ENCODE results near the gene TMEM109. TPM values are rescaled to one million over a fixed set of nuclear protein-coding genes. Genes with fewer than 3 reads are reported as not detected.

TMEM109 gene
- total and polyA plus RNA-seq, 4 experiments from 2014 or later: 66.9 to 333 (median 131) TPM

GRCh38 chr11:60950933-60951605 lies 37.1 kb downstream of the TMEM109 start:
- intact Hi-C loops (cut with micrococcal nuclease): no loop called here
- no peaks in the 10 kb centered on the region for H3K36me3 Mint-ChIP-seq
- H3K27me3 Mint-ChIP-seq: peaks cover 5 to 13% of the 10 kb centered on the region in 2 donors
- DNase-seq: peak in 4 of 5 donors; percentile 18 to 40 (median 31)
- H3K27ac Mint-ChIP-seq: no peak overlapping the region
- POLR2A ChIA-PET (ENCODE audit: partially characterized antibody): interaction anchor here (0.6 kb wide), 2 partner anchors 183 to 383 kb away, joined by 3 to 4 read pairs; no protein-coding TSS in a partner anchor
- Histone ChIP-seq H3K27me3 (ENCODE audit: insufficient read depth, low read length) (peaks cover 9% of the 10 kb centered on the region), H3K27ac (ENCODE audit: low read depth, low read length) (no peak overlapping the region), H3K4me1 (ENCODE audit: insufficient read depth, low read length) (peaks cover 9% of the 10 kb centered on the region), H3K9me3 (ENCODE audit: control insufficient read depth in 1 of 2, low read length in 2 of 2) (no peaks in the 10 kb centered on the region), H3K36me3 (ENCODE audit: insufficient read depth, low read length) (no peaks in the 10 kb centered on the region), H3K4me3 (ENCODE audit: low read length in 2 of 2) (no peak overlapping the region)
- peak overlapping the region in 2 of 8 donors; percentile 64 to 88 for H3K4me3 Mint-ChIP-seq
- H3K4me1 Mint-ChIP-seq: peaks cover 6 to 20% (median 11%) of the 10 kb centered on the region in 4 donors
- CTCF ChIA-PET (ENCODE audit: partially characterized antibody): no interaction called here
- H3K9me3 Mint-ChIP-seq: peaks cover 0 to 2% (median 0%) of the 10 kb centered on the region in 8 donors

DNA sequence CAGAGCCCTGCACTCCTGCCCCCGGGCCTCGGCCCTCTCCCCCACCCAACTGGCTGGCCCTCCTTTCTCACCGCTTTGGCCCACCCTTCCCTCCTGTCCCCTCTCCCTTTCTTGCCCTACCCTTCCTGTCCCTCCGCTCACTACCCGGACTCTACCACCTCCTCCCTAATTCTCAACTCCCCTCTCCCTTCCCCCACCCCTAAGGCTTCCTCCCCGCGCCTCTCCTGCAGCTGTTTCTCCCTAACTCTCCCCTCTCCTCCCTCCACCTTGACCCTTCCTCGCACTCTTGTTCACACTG lies 37.6 kb downstream of the TMEM109 start:
- DNase-seq: no peak
- Histone ChIP-seq H3K27me3 (ENCODE audit: insufficient read depth, low read length) (peaks cover 9% of the 10 kb centered on the region), H3K36me3 (ENCODE audit: insufficient read depth, low read length) (no peaks in the 10 kb centered on the region), H3K4me1 (ENCODE audit: insufficient read depth, low read length) (peaks cover 9% of the 10 kb centered on the region), H3K27ac (ENCODE audit: low read depth, low read length) (no peak overlapping the region), H3K4me3 (ENCODE audit: low read length in 2 of 2) (no peak overlapping the region), H3K9me3 (ENCODE audit: control insufficient read depth in 1 of 2, low read length in 2 of 2) (no peaks in the 10 kb centered on the region)
- intact Hi-C loops (cut with micrococcal nuclease): no loop called here
- peak overlapping the region in 2 of 7 donors; percentile 36 to 55 for H3K27ac Mint-ChIP-seq
- ChIA-PET CTCF (ENCODE audit: partially characterized antibody) (no interaction called here), POLR2A (ENCODE audit: partially characterized antibody) (no interaction called here)
- no peaks in the 10 kb centered on the region for H3K9me3 Mint-ChIP-seq
- H3K4me3 Mint-ChIP-seq: peak overlapping the region in 5 of 8 donors; percentile 36 to 88 (median 79)
- peaks cover 5 to 13% of the 10 kb centered on the region in 2 donors for H3K27me3 Mint-ChIP-seq
- H3K36me3 Mint-ChIP-seq: no peaks in the 10 kb centered on the region
- peaks cover 6 to 20% (median 11%) of the 10 kb centered on the region in 4 donors for H3K4me1 Mint-ChIP-seq

GRCh38 chr11:60951904-60952741 lies 38.2 kb downstream of the TMEM109 start, which contains the start of gene SLC15A3:
Gene SLC15A3, minus strand, starts transcription at chr11:60952176. Its CDS starts 625 bp downstream, at chr11:60951551.
- Histone ChIP-seq H3K27me3 (ENCODE audit: insufficient read depth, low read length) (peaks cover 9% of the 10 kb centered on the region), H3K9me3 (ENCODE audit: control insufficient read depth in 1 of 2, low read length in 2 of 2) (no peaks in the 10 kb centered on the region), H3K4me1 (ENCODE audit: insufficient read depth, low read length) (peaks cover 9% of the 10 kb centered on the region), H3K27ac (ENCODE audit: low read depth, low read length) (no peak within 1 kb of the TSS), H3K4me3 (ENCODE audit: low read length in 2 of 2) (no peak within 1 kb of the TSS), H3K36me3 (ENCODE audit: insufficient read depth, low read length) (no peaks in the 10 kb centered on the region)
- Mint-ChIP-seq H3K4me3 (peak within 1 kb of the TSS; percentile 72 to 88 (median 79)), H3K36me3 (no peaks in the 10 kb centered on the region), H3K27ac (peak within 1 kb of the TSS; percentile 29 to 85 (median 66)), H3K27me3 (peaks cover 5 to 13% of the 10 kb centered on the region in 2 donors), H3K9me3 (no peaks in the 10 kb centered on the region), H3K4me1 (peaks cover 6 to 20% (median 11%) of the 10 kb centered on the region in 4 donors)
- intact Hi-C loops (cut with micrococcal nuclease): loop anchor here (2.0 kb wide), 1 partner anchor 37 kb away; the partner anchor contains the start of gene TMEM109
- ChIA-PET CTCF (ENCODE audit: partially characterized antibody) (no interaction called here), POLR2A (ENCODE audit: partially characterized antibody) (interaction anchor here (1.0 kb wide), 1 partner anchor 71 kb away, joined by 3 read pairs; no protein-coding TSS in a partner anchor)
- DNase-seq: peak in 2 of 5 donors; percentile 17 to 53

DNA sequence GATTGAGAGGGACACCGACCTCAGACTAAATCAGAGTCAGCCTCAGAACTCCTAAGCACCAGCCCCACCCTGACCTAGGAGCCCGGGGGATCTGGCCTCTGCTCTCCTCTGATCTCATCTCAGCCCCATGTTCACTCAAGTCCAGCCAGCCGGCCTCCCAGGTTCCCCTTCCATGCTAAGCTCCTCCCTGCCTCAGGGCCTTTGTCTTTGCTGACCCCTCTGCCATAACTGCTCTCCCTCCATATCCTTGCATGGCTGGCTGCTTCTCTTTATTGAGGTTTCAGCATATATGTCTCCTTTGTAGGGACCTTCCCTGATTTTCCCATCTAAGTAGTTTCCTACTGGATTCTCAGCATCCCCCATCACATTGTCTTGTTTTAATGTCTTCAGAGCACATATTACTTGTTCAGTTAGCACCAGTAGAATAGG lies 38.8 kb downstream of the TMEM109 start:
- no peaks in the 10 kb centered on the region for H3K36me3 Mint-ChIP-seq
- H3K9me3 Mint-ChIP-seq: no peaks in the 10 kb centered on the region
- H3K4me3 ChIP-seq (ENCODE audit: low read length in 2 of 2): no peak overlapping the region
- no peak for DNase-seq
- H3K27ac ChIP-seq (ENCODE audit: low read depth, low read length): no peak overlapping the region
- no peaks in the 10 kb centered on the region for H3K36me3 ChIP-seq (ENCODE audit: insufficient read depth, low read length)
- H3K4me3 Mint-ChIP-seq: peak overlapping the region in 6 of 8 donors; percentile 28 to 88 (median 57)
- H3K27ac Mint-ChIP-seq: peak overlapping the region in 5 of 7 donors; percentile 53 to 85 (median 66)
- H3K4me1 ChIP-seq (ENCODE audit: insufficient read depth, low read length): peaks cover 9% of the 10 kb centered on the region
- peaks cover 5 to 13% of the 10 kb centered on the region in 2 donors for H3K27me3 Mint-ChIP-seq
- H3K27me3 ChIP-seq (ENCODE audit: insufficient read depth, low read length): peaks cover 9% of the 10 kb centered on the region
- CTCF ChIA-PET (ENCODE audit: partially characterized antibody): interaction anchor here (1.5 kb wide), 1 partner anchor 21 kb away, joined by 4 read pairs; no protein-coding TSS in a partner anchor
- peaks cover 6 to 20% (median 11%) of the 10 kb centered on the region in 4 donors for H3K4me1 Mint-ChIP-seq
- H3K9me3 ChIP-seq (ENCODE audit: control insufficient read depth in 1 of 2, low read length in 2 of 2): no peaks in the 10 kb centered on the region
- intact Hi-C loops (cut with micrococcal nuclease): loop anchor here (2.0 kb wide), 1 partner anchor 38 kb away; the partner anchor contains the start of gene TMEM109
- POLR2A ChIA-PET (ENCODE audit: partially characterized antibody): interaction anchor here (1.0 kb wide), 1 partner anchor 71 kb away, joined by 3 read pairs; no protein-coding TSS in a partner anchor

DNA sequence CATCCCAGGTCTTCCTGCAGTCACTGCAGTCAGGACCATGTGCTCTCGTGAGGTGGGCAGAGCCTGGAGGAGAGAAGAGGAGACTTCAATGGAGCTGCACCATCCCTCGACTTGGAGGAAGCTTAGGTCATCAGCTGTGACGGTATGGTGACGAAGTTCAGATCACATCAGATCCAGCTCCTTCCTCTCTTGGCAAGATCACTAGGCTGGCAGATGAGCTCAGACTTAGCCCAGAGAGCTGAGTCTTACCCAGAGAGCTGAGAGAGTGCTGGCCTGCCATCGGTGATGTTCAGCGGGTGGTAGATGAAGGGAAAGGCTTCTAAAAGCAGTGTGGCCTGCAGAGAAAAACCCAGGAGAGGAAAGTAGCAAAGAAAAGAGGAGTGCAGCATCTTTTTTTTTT lies 39.8 kb downstream of the TMEM109 start:
- peaks cover 9% of the 10 kb centered on the region for H3K4me1 ChIP-seq (ENCODE audit: insufficient read depth, low read length)
- intact Hi-C loops (cut with micrococcal nuclease): loop anchor here (2.0 kb wide), 1 partner anchor 39 kb away; the partner anchor contains the start of gene TMEM109
- H3K27me3 Mint-ChIP-seq: peaks cover 5 to 9% of the 10 kb centered on the region in 2 donors

DNA sequence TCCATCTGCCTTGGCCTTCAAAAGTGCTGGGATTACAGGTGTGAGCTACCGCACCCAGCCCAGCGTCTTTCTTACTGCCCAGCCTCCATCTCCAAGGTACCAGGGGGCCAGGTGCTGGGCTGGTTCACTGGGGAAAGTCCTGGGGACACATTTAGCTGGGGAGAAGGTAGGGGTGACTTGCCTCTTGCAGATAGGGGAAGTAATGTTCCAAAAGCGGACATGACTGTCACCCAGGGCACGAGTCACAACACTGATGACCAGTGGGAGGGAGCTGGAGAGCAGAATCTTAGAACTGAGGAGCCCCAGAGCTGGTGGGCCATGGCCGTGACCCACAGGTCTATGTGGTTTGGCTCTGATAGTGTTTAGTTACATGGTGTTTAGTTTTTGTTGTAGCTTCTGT lies 40.5 kb downstream of the TMEM109 start:
- Histone ChIP-seq H3K27me3 (ENCODE audit: insufficient read depth, low read length) (peaks cover 9% of the 10 kb centered on the region), H3K36me3 (ENCODE audit: insufficient read depth, low read length) (no peaks in the 10 kb centered on the region), H3K4me3 (ENCODE audit: low read length in 2 of 2) (no peak overlapping the region), H3K4me1 (ENCODE audit: insufficient read depth, low read length) (peaks cover 9% of the 10 kb centered on the region), H3K9me3 (ENCODE audit: control insufficient read depth in 1 of 2, low read length in 2 of 2) (no peaks in the 10 kb centered on the region), H3K27ac (ENCODE audit: low read depth, low read length) (no peak overlapping the region)
- Mint-ChIP-seq H3K4me1 (peaks cover 6 to 20% (median 11%) of the 10 kb centered on the region in 4 donors), H3K27me3 (peaks cover 7 to 10% of the 10 kb centered on the region in 2 donors), H3K4me3 (no peak overlapping the region), H3K36me3 (no peaks in the 10 kb centered on the region), H3K9me3 (no peaks in the 10 kb centered on the region), H3K27ac (no peak overlapping the region)
- ChIA-PET POLR2A (ENCODE audit: partially characterized antibody) (interaction anchor here (0.7 kb wide), 1 partner anchor 17 kb away, joined by 3 read pairs; the partner anchor contains the start of gene CD6), CTCF (ENCODE audit: partially characterized antibody) (interaction anchor here (1.4 to 1.6 kb wide), 2 partner anchors 9 to 39 kb away, joined by 3 read pairs; no protein-coding TSS in a partner anchor)
- no peak for DNase-seq
- intact Hi-C loops (cut with micrococcal nuclease): no loop called here

More for the DNA sequence above, 39.8 kb downstream of the TMEM109 start:
- CTCF ChIA-PET (ENCODE audit: partially characterized antibody): interaction anchor here (0.8 to 1.5 kb wide), 3 partner anchors 8 to 22 kb away, joined by 3 to 4 read pairs (median 4); no protein-coding TSS in a partner anchor
- POLR2A ChIA-PET (ENCODE audit: partially characterized antibody): interaction anchor here (0.7 kb wide), 1 partner anchor 18 kb away, joined by 3 read pairs; the partner anchor contains the start of gene CD6
- no peak overlapping the region for H3K27ac ChIP-seq (ENCODE audit: low read depth, low read length)
- H3K27me3 ChIP-seq (ENCODE audit: insufficient read depth, low read length): peaks cover 9% of the 10 kb centered on the region
- Mint-ChIP-seq H3K4me1 (peaks cover 6 to 20% (median 11%) of the 10 kb centered on the region in 4 donors), H3K36me3 (no peaks in the 10 kb centered on the region), H3K9me3 (no peaks in the 10 kb centered on the region), H3K4me3 (no peak overlapping the region), H3K27ac (peak overlapping the region in 1 of 7 donors; percentile 72)
- no peak overlapping the region for H3K4me3 ChIP-seq (ENCODE audit: low read length in 2 of 2)
- no peak for DNase-seq
- H3K9me3 ChIP-seq (ENCODE audit: control insufficient read depth in 1 of 2, low read length in 2 of 2): no peaks in the 10 kb centered on the region
- H3K36me3 ChIP-seq (ENCODE audit: insufficient read depth, low read length): no peaks in the 10 kb centered on the region
